DOHH2 (cell line): ENCODE measurements around the gene NINJ2.

Experiments
- H3F3A ChIP-seq: fragments of 200-600 bp; sonication (generic), shearing (Covaris generic); 2 replicates; pipeline ENCODE4 v1.6.0; 2016; ENCODE audit warnings: antibody characterized with exemption, mild to moderate bottlenecking; ENCODE audit not compliant: control insufficient read depth, insufficient read depth
- H3K27ac ChIP-seq: fragments of 200-600 bp; sonication (generic); 2 replicates; pipeline ENCODE4 v1.5.1; 2014; ENCODE audit warnings: low read depth, mild to moderate bottlenecking, low read length, moderate library complexity
- H3K27me3 ChIP-seq: fragments of 200-600 bp; sonication (generic); 2 replicates; pipeline ENCODE4 v1.6.1; 2014; ENCODE audit warnings: mild to moderate bottlenecking, low read length, mixed read lengths; ENCODE audit not compliant: control insufficient read depth
- H3K36me3 ChIP-seq: fragments of 200-600 bp; sonication (generic); 2 replicates; pipeline ENCODE4 v1.6.1; 2014; ENCODE audit warnings: mild to moderate bottlenecking, low read length, moderate library complexity, mixed read lengths; ENCODE audit not compliant: control insufficient read depth
- H3K4me1 ChIP-seq: fragments of 200-600 bp; sonication (generic); 2 replicates; pipeline ENCODE4 v1.6.1; 2014; ENCODE audit warnings: mild to moderate bottlenecking, low read length, mixed read lengths; ENCODE audit not compliant: control insufficient read depth
- H3K4me2 ChIP-seq: fragments of 200-600 bp; sonication (generic); 2 replicates; pipeline ENCODE4 v1.6.0; 2014; ENCODE audit warnings: mild to moderate bottlenecking, low read length, moderate library complexity
- H3K4me3 ChIP-seq: fragments of 200-600 bp; sonication (generic); 2 replicates; pipeline ENCODE4 v1.5.1; 2014; ENCODE audit warnings: mild to moderate bottlenecking, low read length, mixed read lengths
- H3K79me2 ChIP-seq: fragments of 200-600 bp; sonication (generic); 2 replicates; pipeline ENCODE4 v1.6.1; 2014; ENCODE audit warnings: mild to moderate bottlenecking, low read length, mixed read lengths; ENCODE audit not compliant: control insufficient read depth
- H3K9me2 ChIP-seq: fragments of 200-600 bp; sonication (generic); replicated peaks from 2 replicates; pipeline ENCODE4 v1.6.1; 2014; ENCODE audit warnings: mild to moderate bottlenecking, low read length, mixed read lengths; ENCODE audit not compliant: control insufficient read depth
- H3K9me3 ChIP-seq: fragments of 200-600 bp; sonication (generic); 2 replicates; pipeline ENCODE4 v1.6.1; 2014; ENCODE audit warnings: antibody characterized with exemption, low read length, mixed read lengths; ENCODE audit not compliant: control insufficient read depth, insufficient read depth
- H4K20me1 ChIP-seq: fragments of 200-600 bp; sonication (generic); 2 replicates; pipeline ENCODE4 v1.6.0; 2014; ENCODE audit warnings: low read depth, mild to moderate bottlenecking, antibody characterized with exemption, low read length, moderate library complexity; ENCODE audit not compliant: control insufficient read depth, insufficient read depth
- CTCF ChIP-seq: fragments of 200-600 bp; sonication (generic); IDR thresholded peaks from one replicate; pipeline ENCODE4 v1.5.1; 2014; ENCODE audit warnings: antibody characterized with exemption, mild to moderate bottlenecking, low read depth, low read length; ENCODE audit not compliant: poor library complexity, severe bottlenecking
- EZH2phosphoT487 ChIP-seq: fragments of 200-600 bp; sonication (generic); IDR thresholded peaks from 2 replicates; pipeline ENCODE4 v1.6.1; 2017; ENCODE audit warnings: borderline replicate concordance, mild to moderate bottlenecking, antibody characterized with exemption, low read length, moderate library complexity, mixed read lengths

Gene NINJ2

GRCh38 chr12:553216-554000 lies 109.8 kb downstream of the NINJ2 start:
- H3K36me3 ChIP-seq = no peaks in the 10 kb centered on the region
- H3K9me2 ChIP-seq = no peaks in the 10 kb centered on the region
- no peaks in the 10 kb centered on the region for H3K4me1 ChIP-seq
- H3K27ac ChIP-seq = no peak overlapping the region
- H3K4me3 ChIP-seq = peak overlapping the region; percentile 56
- TF ChIP-seq CTCF (no peak), EZH2phosphoT487 (no peak)
- no peaks in the 10 kb centered on the region for H3F3A ChIP-seq
- H3K9me3 ChIP-seq = no peaks in the 10 kb centered on the region
- H4K20me1 ChIP-seq = no peaks in the 10 kb centered on the region
- no peaks in the 10 kb centered on the region for H3K79me2 ChIP-seq
- peaks cover 7% of the 10 kb centered on the region; the same call in 1 of the 2 replicates for H3K27me3 ChIP-seq
- H3K4me2 ChIP-seq = peak overlapping the region; percentile 34

GRCh38 chr12:552466-552865 lies 110.8 kb downstream of the NINJ2 start:
- no peak for TF ChIP-seq EZH2phosphoT487
- TF ChIP-seq CTCF = no peak
- no peaks in the 10 kb centered on the region for H3K79me2 ChIP-seq

GRCh38 chr12:550473-551260 lies 112.6 kb downstream of the NINJ2 start:
- H4K20me1 ChIP-seq = no peaks in the 10 kb centered on the region
- TF ChIP-seq EZH2phosphoT487 (no peak), CTCF (no peak)
- H3K27ac ChIP-seq = no peak overlapping the region
- no peak overlapping the region for H3K4me2 ChIP-seq
- H3K4me3 ChIP-seq = no peak overlapping the region
- H3K27me3 ChIP-seq = peaks cover 7% of the 10 kb centered on the region; the same call in 1 of the 2 replicates
- peaks cover 10% of the 10 kb centered on the region for H3K4me1 ChIP-seq
- no peaks in the 10 kb centered on the region for H3F3A ChIP-seq
- no peaks in the 10 kb centered on the region for H3K36me3 ChIP-seq
- H3K79me2 ChIP-seq = no peaks in the 10 kb centered on the region
- H3K9me2 ChIP-seq = no peaks in the 10 kb centered on the region
- no peaks in the 10 kb centered on the region for H3K9me3 ChIP-seq

More at GRCh38 chr12:552466-552865, 110.8 kb downstream of the NINJ2 start:
- Histone ChIP-seq H3K27ac (no peak overlapping the region), H4K20me1 (no peaks in the 10 kb centered on the region), H3K27me3 (peaks cover 7% of the 10 kb centered on the region; the same call in 1 of the 2 replicates), H3K9me3 (no peaks in the 10 kb centered on the region), H3F3A (no peaks in the 10 kb centered on the region), H3K36me3 (no peaks in the 10 kb centered on the region), H3K4me1 (no peaks in the 10 kb centered on the region), H3K4me3 (no peak overlapping the region), H3K4me2 (no peak overlapping the region), H3K9me2 (no peaks in the 10 kb centered on the region)
